ENCODE data around the gene PDE4A.
"Not testable (repeated sequence)": the region's sequence is repeated elsewhere in the genome, so short reads cannot be mapped to it uniquely, and the experiment has no call there.

PDE4A gene

GRCh38 chr19:10407096-10407495 lies 13.2 kb upstream of the PDE4A start:
- H3K36me3 ChIP-seq (ENCODE audit: insufficient read depth, low read length), result no peaks in the 10 kb centered on the region
- H4K20me1 ChIP-seq (ENCODE audit: insufficient read depth, low read length), result no peaks in the 10 kb centered on the region

GRCh38 chr19:10408511-10409283 lies 11.6 kb upstream of the PDE4A start:
- H3K4me2 ChIP-seq (ENCODE audit: low read length), result no peak overlapping the region
- peaks cover 51% of the 10 kb centered on the region for H3K4me1 ChIP-seq (ENCODE audit: insufficient read depth, low read length, severe bottlenecking)
- no peak overlapping the region for H3K9ac ChIP-seq (ENCODE audit: low read length)
- H3K79me2 ChIP-seq (ENCODE audit: insufficient read depth, low read length), result no peaks in the 10 kb centered on the region
- no peaks in the 10 kb centered on the region for H4K20me1 ChIP-seq (ENCODE audit: insufficient read depth, low read length)
- no peak overlapping the region for H3K4me3 ChIP-seq (ENCODE audit: low read depth, low read length, poor library complexity, severe bottlenecking)
- no peak overlapping the region for H3K27ac ChIP-seq (ENCODE audit: low read depth, low read length, poor library complexity, severe bottlenecking)
- H3K36me3 ChIP-seq (ENCODE audit: insufficient read depth, low read length), result no peaks in the 10 kb centered on the region
- H3K9me3 ChIP-seq (ENCODE audit: low read length), result no peaks in the 10 kb centered on the region
- no peaks in the 10 kb centered on the region for H3K9me2 ChIP-seq (ENCODE audit: low read depth, low read length)
- no peaks in the 10 kb centered on the region for H3F3A ChIP-seq (ENCODE audit: insufficient read depth, low read length)
- H2AFZ ChIP-seq (ENCODE audit: low read length), result no peak overlapping the region
- no peak for TF ChIP-seq EZH2 (IDR thresholded peaks at IDR 0.05; ENCODE audit: borderline replicate concordance, low read length)
- TF ChIP-seq, protein P1, sequence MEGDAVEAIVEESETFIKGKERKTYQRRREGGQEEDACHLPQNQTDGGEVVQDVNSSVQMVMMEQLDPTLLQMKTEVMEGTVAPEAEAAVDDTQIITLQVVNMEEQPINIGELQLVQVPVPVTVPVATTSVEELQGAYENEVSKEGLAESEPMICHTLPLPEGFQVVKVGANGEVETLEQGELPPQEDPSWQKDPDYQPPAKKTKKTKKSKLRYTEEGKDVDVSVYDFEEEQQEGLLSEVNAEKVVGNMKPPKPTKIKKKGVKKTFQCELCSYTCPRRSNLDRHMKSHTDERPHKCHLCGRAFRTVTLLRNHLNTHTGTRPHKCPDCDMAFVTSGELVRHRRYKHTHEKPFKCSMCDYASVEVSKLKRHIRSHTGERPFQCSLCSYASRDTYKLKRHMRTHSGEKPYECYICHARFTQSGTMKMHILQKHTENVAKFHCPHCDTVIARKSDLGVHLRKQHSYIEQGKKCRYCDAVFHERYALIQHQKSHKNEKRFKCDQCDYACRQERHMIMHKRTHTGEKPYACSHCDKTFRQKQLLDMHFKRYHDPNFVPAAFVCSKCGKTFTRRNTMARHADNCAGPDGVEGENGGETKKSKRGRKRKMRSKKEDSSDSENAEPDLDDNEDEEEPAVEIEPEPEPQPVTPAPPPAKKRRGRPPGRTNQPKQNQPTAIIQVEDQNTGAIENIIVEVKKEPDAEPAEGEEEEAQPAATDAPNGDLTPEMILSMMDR (IDR thresholded peaks at IDR 0.05; ENCODE audit: low read length), result no peak
- H3K27me3 ChIP-seq (ENCODE audit: insufficient read depth, low read length), result no peaks in the 10 kb centered on the region; the same call in 1 of the 2 replicates

More at GRCh38 chr19:10407096-10407495, 13.2 kb upstream of the PDE4A start:
- Histone ChIP-seq H3K79me2 (ENCODE audit: insufficient read depth, low read length) (peaks cover 11% of the 10 kb centered on the region), H3K27ac (ENCODE audit: low read depth, low read length, poor library complexity, severe bottlenecking) (no peak overlapping the region), H3K4me1 (ENCODE audit: insufficient read depth, low read length, severe bottlenecking) (peaks cover 42% of the 10 kb centered on the region), H3K9me3 (ENCODE audit: low read length) (no peaks in the 10 kb centered on the region), H3K9ac (ENCODE audit: low read length) (no peak overlapping the region), H2AFZ (ENCODE audit: low read length) (no peak overlapping the region), H3F3A (ENCODE audit: insufficient read depth, low read length) (no peaks in the 10 kb centered on the region), H3K9me2 (ENCODE audit: low read depth, low read length) (no peaks in the 10 kb centered on the region), H3K4me3 (ENCODE audit: low read depth, low read length, poor library complexity, severe bottlenecking) (no peak overlapping the region), H3K4me2 (ENCODE audit: low read length) (no peak overlapping the region), H3K27me3 (ENCODE audit: insufficient read depth, low read length) (no peaks in the 10 kb centered on the region; the same call in 1 of the 2 replicates)
- no peak for TF ChIP-seq EZH2 (IDR thresholded peaks at IDR 0.05; ENCODE audit: borderline replicate concordance, low read length)
- TF ChIP-seq, protein P1 (IDR thresholded peaks at IDR 0.05; ENCODE audit: low read length), result no peak

GRCh38 chr19:10411224-10411623 lies 9.1 kb upstream of the PDE4A start:
- H3K79me2 ChIP-seq (ENCODE audit: insufficient read depth, low read length); H3K27me3 ChIP-seq (ENCODE audit: insufficient read depth, low read length); H4K20me1 ChIP-seq (ENCODE audit: insufficient read depth, low read length); H3K9me3 ChIP-seq (ENCODE audit: low read length); H3K4me3 ChIP-seq (ENCODE audit: low read depth, low read length, poor library complexity, severe bottlenecking); H3K36me3 ChIP-seq (ENCODE audit: insufficient read depth, low read length); H3F3A ChIP-seq (ENCODE audit: insufficient read depth, low read length); H2AFZ ChIP-seq (ENCODE audit: low read length); H3K9me2 ChIP-seq (ENCODE audit: low read depth, low read length): not testable (repeated sequence)
- Histone ChIP-seq H3K4me1 (ENCODE audit: insufficient read depth, low read length, severe bottlenecking) (peaks cover 49% of the 10 kb centered on the region), H3K4me2 (ENCODE audit: low read length) (peak overlapping the region; percentile 41), H3K27ac (ENCODE audit: low read depth, low read length, poor library complexity, severe bottlenecking) (peak overlapping the region; percentile 93), H3K9ac (ENCODE audit: low read length) (peak overlapping the region; percentile 27; the same call in 1 of the 2 replicates)
